ENCODE results near the gene PRRG3.

GRCh38 chrX:151694661-151695582 is at the start of gene PRRG3:
- no peak for TF ChIP-seq CTCF (IDR thresholded peaks at IDR 0.05)
- TF ChIP-seq EZH2 (IDR thresholded peaks at IDR 0.05; ENCODE audit: borderline replicate concordance, insufficient read depth, low read depth, low read length, poor library complexity, severe bottlenecking), result no peak

All from B cell (primary cell).